Kidney glomerular epithelial cell (primary cell): ENCODE data around the gene DMBX1.

Experiments
- DNase-seq: peaks from one replicate; lab custom pipeline; 2025; lab: John Stamatoyannopoulos, UW

DMBX1 gene

GRCh38 chr1:46459315-46459714 is 30.3 kb upstream of the DMBX1 start:
- no peak for DNase-seq

- DNase-seq = no peak
Measured at GRCh38 chr1:46461017-46461808, 28.4 kb upstream of the DMBX1 start.

GRCh38 chr1:46461809-46462448 is 27.7 kb upstream of the DMBX1 start:
- DNase-seq = no peak

GRCh38 chr1:46464013-46464548 is 25.6 kb upstream of the DMBX1 start:
- no peak for DNase-seq

- peak; percentile 14 for DNase-seq
Measured at GRCh38 chr1:46464915-46465314, 24.7 kb upstream of the DMBX1 start.

GRCh38 chr1:46465981-46466476 is 23.6 kb upstream of the DMBX1 start:
- DNase-seq = no peak

GRCh38 chr1:46466477-46467182 is 23.0 kb upstream of the DMBX1 start:
- DNase-seq = no peak

- DNase-seq = no peak
Measured at GRCh38 chr1:46467183-46467504, 22.5 kb upstream of the DMBX1 start.

GRCh38 chr1:46469881-46470280 is 19.8 kb upstream of the DMBX1 start:
- no peak for DNase-seq

- no peak for DNase-seq
Measured at GRCh38 chr1:46471848-46472492, 17.7 kb upstream of the DMBX1 start.

- no peak for DNase-seq
Measured at GRCh38 chr1:46472498-46473181, 17.0 kb upstream of the DMBX1 start.

- DNase-seq = no peak
Measured at GRCh38 chr1:46473991-46474390, 15.6 kb upstream of the DMBX1 start.

- no peak for DNase-seq
Measured at GRCh38 chr1:46474570-46474969, 15.1 kb upstream of the DMBX1 start.

- DNase-seq = no peak
Measured at GRCh38 chr1:46476673-46477072, 13.0 kb upstream of the DMBX1 start.

- DNase-seq = peak; percentile 18
Measured at GRCh38 chr1:46477153-46477929, 12.3 kb upstream of the DMBX1 start.

GRCh38 chr1:46478721-46479485 is 10.7 kb upstream of the DMBX1 start:
- no peak for DNase-seq

- DNase-seq = no peak
Measured at GRCh38 chr1:46479744-46480350, 9.8 kb upstream of the DMBX1 start.

- DNase-seq = no peak
Measured at GRCh38 chr1:46480959-46481646, 8.5 kb upstream of the DMBX1 start.

GRCh38 chr1:46481961-46482360 is 7.7 kb upstream of the DMBX1 start:
- no peak for DNase-seq
